Gastrocnemius medialis (tissue), 4 donors: ENCODE data around the gene PPFIBP2. TPM values are rescaled to one million over a fixed set of nuclear protein-coding genes. Genes with fewer than 3 reads are reported as not detected.

ENCODE experiments used
- ATAC-seq, 2 donors: fragments of 150-250 bp; one replicate each; pipeline ENCODE4 v1.9.1; 2016
- DNase-seq, 2 donors: peaks; one replicate each; pipeline ENCODE4 v3.0.0-alpha.2; 2019
- H3K27ac ChIP-seq, 4 donors: fragments of 200-600 bp; sonication (generic); 1 replicate in 1 of 4; 2 replicates in 3 of 4; pipeline ENCODE4 v1.5.1; 2016 to 2018; ENCODE audit warnings: mild to moderate bottlenecking in 2 of 4, moderate library complexity in 1 of 4
- H3K27me3 ChIP-seq, 3 donors: fragments of 200-600 bp; sonication (generic) in 2 of 3; 1 replicate in 1 of 3; 2 replicates in 2 of 3; pipeline versions ENCODE4 v1.5.1 to v1.6.0; 2016 to 2019; ENCODE audit warnings: mild to moderate bottlenecking in 1 of 3, moderate library complexity in 1 of 3
- H3K36me3 ChIP-seq, 2 donors: fragments of 200-600 bp; sonication (generic) in 1 of 2; one replicate each; pipeline ENCODE4 v1.5.1; 2017 to 2018
- H3K4me1 ChIP-seq, 2 donors: fragments of 200-600 bp; sonication (generic) in 1 of 2; one replicate each; pipeline ENCODE4 v1.5.1; 2016 to 2017; ENCODE audit warnings: mild to moderate bottlenecking in 2 of 2
- H3K4me3 ChIP-seq, 4 donors: fragments of 200-600 bp; sonication (generic) in 3 of 4; 1 replicate in 1 of 4; 2 replicates in 3 of 4; pipeline ENCODE4 v1.5.1; 2016 to 2019; ENCODE audit warnings: mild to moderate bottlenecking in 2 of 4
- H3K9me3 ChIP-seq, 3 donors: fragments of 200-600 bp; sonication (generic) in 2 of 3; 1 replicate in 1 of 3; 2 replicates in 2 of 3; pipeline ENCODE4 v1.5.1; 2016 to 2019
- POLR2A ChIP-seq, 2 donors: fragments of 450-650 bp; IDR thresholded peaks; one replicate each; pipeline ENCODE4 v1.6.1; 2017; ENCODE audit warnings: antibody characterized with exemption in 2 of 2, mild to moderate bottlenecking in 2 of 2, moderate library complexity in 2 of 2
- in situ Hi-C, 4 donors: fragments of 200-750 bp; cut with MboI; loops; one replicate each; pipeline versions ENCODE4 v1.15.0 to v1.8.0; 2017; ENCODE audit warnings: low sequenced_read_pairs in 4 of 4
- intact Hi-C: fragments of 100-400 bp; cut with DNase I; formaldehyde crosslinking; loops from one replicate; pipeline ENCODE4 v1.15.1; 2023; ENCODE audit warnings: low total_unique reads
- total RNA-seq, 4 donors: library from RNA; depleted of rRNA; stranded (reverse); fragments of >200 nt; gene quantifications; one replicate each; pipeline versions ENCODE4 v1.1.0 to v1.2.3, GENCODE V29; 2016
- TF ChIP-seq, protein P1 (sequence below), 5 experiments: fragments of 450-650 bp in 3 of 5; fragments of 200-600 bp in 2 of 5; sonication (generic) in 2 of 5; IDR thresholded peaks in 4 of 5; conservative IDR thresholded peaks in 1 of 5; 1 replicate in 4 of 5; 2 replicates in 1 of 5; pipeline ENCODE4 v1.5.1; 2016 to 2019; ENCODE audit warnings: antibody characterized with exemption in 5 of 5, mild to moderate bottlenecking in 3 of 5, moderate library complexity in 3 of 5

Gene PPFIBP2
- total RNA-seq, 4 donors from 2014 or later = 10.5 to 33.5 (median 25.4) TPM

DNA sequence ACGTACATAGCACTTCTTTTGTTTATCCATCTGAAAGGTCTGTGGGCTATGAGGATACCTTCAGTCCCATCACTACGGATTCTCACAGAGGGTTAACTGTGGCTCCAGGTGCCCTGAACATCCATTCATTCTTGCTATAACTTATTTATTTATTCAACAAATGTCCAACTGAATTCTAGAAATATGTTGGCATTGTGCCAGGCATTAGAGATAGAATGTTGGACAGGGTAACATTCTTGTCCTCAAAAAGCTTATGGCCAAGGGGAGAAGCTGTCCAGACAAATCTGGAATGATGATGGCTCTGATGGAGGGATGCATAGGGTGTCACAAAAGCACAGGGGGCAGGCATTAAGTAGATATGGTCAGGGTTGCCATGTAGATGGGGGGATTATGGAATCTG lies 20.1 kb upstream of the PPFIBP2 start:
- TF ChIP-seq, protein P1, sequence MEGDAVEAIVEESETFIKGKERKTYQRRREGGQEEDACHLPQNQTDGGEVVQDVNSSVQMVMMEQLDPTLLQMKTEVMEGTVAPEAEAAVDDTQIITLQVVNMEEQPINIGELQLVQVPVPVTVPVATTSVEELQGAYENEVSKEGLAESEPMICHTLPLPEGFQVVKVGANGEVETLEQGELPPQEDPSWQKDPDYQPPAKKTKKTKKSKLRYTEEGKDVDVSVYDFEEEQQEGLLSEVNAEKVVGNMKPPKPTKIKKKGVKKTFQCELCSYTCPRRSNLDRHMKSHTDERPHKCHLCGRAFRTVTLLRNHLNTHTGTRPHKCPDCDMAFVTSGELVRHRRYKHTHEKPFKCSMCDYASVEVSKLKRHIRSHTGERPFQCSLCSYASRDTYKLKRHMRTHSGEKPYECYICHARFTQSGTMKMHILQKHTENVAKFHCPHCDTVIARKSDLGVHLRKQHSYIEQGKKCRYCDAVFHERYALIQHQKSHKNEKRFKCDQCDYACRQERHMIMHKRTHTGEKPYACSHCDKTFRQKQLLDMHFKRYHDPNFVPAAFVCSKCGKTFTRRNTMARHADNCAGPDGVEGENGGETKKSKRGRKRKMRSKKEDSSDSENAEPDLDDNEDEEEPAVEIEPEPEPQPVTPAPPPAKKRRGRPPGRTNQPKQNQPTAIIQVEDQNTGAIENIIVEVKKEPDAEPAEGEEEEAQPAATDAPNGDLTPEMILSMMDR (IDR thresholded peaks at IDR 0.05 in 4 of 5, conservative IDR thresholded peaks at IDR 0.05 in 1 of 5) = no peak
- no peak for TF ChIP-seq POLR2A (IDR thresholded peaks at IDR 0.05)
- intact Hi-C loops (no loop called here), in situ Hi-C loops (no loop called here)
- Histone ChIP-seq H3K4me1 (peaks cover 0 to 4% of the 10 kb centered on the region in 2 donors), H3K27ac (no peak overlapping the region), H3K36me3 (no peaks in the 10 kb centered on the region), H3K4me3 (no peak overlapping the region), H3K9me3 (no peaks in the 10 kb centered on the region), H3K27me3 (no peaks in the 10 kb centered on the region)
- ATAC-seq = no peak
- DNase-seq = no peak

DNA sequence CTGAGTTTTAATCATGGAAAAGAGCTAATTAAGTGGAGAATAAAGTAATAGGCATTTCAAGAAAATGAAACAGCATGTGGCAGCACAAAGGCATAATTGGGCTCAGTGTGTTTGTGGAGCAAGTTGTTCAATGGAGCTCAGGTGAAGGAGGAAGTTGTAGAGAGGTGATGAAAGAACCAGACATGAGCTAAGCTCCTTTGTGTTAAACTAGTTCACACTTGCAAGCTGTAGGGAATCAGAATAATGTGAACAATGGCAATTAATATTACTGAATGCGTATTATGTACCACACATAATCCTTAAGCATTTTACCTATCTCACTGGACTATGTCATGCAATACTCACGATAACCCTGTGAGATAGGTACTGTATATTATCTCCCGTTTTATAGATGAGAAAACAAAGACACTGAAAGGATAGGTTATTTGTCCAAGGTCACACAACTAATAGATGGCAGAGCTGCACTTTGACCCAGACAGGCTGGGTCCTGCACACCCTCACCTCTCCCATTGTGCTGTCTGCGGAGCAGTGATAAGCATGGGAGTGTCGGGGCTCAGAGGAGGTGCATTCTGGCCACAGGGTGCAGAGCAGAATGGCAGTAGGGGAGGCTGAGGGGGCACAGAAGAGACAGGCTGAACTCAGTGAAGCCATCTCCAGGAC lies 19.6 kb upstream of the PPFIBP2 start:
- Histone ChIP-seq H3K27me3 (no peaks in the 10 kb centered on the region), H3K4me3 (no peak overlapping the region), H3K27ac (no peak overlapping the region), H3K9me3 (no peaks in the 10 kb centered on the region), H3K4me1 (peaks cover 0 to 4% of the 10 kb centered on the region in 2 donors), H3K36me3 (no peaks in the 10 kb centered on the region)
- TF ChIP-seq POLR2A (IDR thresholded peaks at IDR 0.05) = no peak
- TF ChIP-seq, protein P1 (IDR thresholded peaks at IDR 0.05 in 4 of 5, conservative IDR thresholded peaks at IDR 0.05 in 1 of 5) = no peak
- ATAC-seq = no peak
- DNase-seq = no peak
- intact Hi-C loops (no loop called here), in situ Hi-C loops (no loop called here)

DNA sequence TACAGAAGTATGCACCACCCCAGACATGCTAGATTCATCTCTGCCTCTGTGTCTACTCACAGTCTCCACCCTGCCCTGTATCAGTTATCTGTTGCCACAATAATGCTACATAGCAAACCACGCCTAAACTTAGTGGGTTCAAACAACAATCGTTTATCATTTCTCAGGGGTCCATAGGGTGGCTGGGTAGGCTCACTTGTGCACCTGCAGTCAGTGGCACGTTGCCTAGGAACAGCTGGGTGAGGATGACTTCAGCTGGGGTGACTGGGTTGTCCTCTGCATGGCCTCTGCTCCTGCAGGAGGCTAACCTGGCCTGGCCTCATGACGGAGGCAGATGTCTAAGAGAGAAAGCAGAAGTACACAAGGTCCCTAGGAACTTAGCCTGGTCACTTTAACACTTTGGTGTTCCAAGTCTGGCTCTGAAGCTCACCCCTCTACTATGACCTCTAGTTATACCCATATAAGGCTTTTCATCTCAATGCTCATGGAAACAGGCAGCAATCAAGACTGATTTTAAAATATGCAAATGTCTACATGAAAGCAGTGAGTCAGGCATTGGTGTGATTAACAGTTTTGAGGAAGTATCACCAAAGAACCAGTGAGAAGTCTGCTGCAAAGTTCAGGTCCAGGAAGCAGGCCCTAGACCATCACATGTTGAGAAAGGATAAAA lies 17.8 kb upstream of the PPFIBP2 start:
- DNase-seq (peak in 1 of 2 donors; percentile 34), ATAC-seq (peak in 1 of 2 donors; percentile 27)
- no peak overlapping the region for H3K4me3 ChIP-seq
- H3K9me3 ChIP-seq = no peaks in the 10 kb centered on the region
- no peaks in the 10 kb centered on the region for H3K27me3 ChIP-seq
- no peak overlapping the region for H3K27ac ChIP-seq
- intact Hi-C loops (no loop called here), in situ Hi-C loops (no loop called here)
- no peak for TF ChIP-seq POLR2A (IDR thresholded peaks at IDR 0.05)
- TF ChIP-seq, protein P1 (IDR thresholded peaks at IDR 0.05 in 4 of 5, conservative IDR thresholded peaks at IDR 0.05 in 1 of 5) = no peak
- H3K36me3 ChIP-seq = no peaks in the 10 kb centered on the region
- peaks cover 0 to 4% of the 10 kb centered on the region in 2 donors for H3K4me1 ChIP-seq

DNA sequence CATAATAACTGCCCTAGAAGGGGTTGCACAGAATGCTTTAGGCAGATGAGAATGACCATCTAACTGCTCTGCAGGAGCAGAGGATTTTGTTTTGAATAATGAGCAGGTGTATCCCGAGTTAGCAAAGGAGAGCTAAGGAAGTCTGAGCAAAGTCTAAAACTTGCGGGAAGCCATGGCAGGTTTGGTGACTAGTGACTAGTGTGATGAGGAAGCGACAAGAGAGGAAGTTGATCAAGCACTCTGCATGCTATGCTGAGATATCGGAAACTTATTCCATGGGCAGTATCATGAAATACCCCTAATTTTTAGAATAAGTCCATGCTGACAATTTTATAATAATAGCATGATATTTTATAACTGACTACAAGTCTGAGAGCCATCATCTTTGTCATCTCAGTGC lies 15.6 kb upstream of the PPFIBP2 start:
- in situ Hi-C loops = no loop called here
- no peak for DNase-seq
- no peak for TF ChIP-seq POLR2A (IDR thresholded peaks at IDR 0.05)
- TF ChIP-seq, protein P1 (IDR thresholded peaks at IDR 0.05 in 4 of 5, conservative IDR thresholded peaks at IDR 0.05 in 1 of 5) = no peak

More for the DNA sequence above, 15.6 kb upstream of the PPFIBP2 start:
- ATAC-seq = no peak
- H3K4me3 ChIP-seq = no peak overlapping the region
- no peak overlapping the region for H3K27ac ChIP-seq
- no peaks in the 10 kb centered on the region for H3K36me3 ChIP-seq
- intact Hi-C loops = no loop called here
- no peaks in the 10 kb centered on the region for H3K9me3 ChIP-seq
- peaks cover 0 to 1% of the 10 kb centered on the region in 2 donors for H3K4me1 ChIP-seq
- H3K27me3 ChIP-seq = no peaks in the 10 kb centered on the region
